HCT116 (cell line): Measurements from ENCODE around the gene KSR2.

Source experiments
- CEBPB ChIP-seq: IDR thresholded peaks from 2 replicates; pipeline ENCODE4 v1.6.1; 2012; ENCODE audit warnings: low read depth
- CTCF ChIP-seq, 3 experiments: fragments of 200-600 bp in 1 of 3; sonication (generic) in 1 of 3; IDR thresholded peaks in 2 of 3; conservative IDR thresholded peaks in 1 of 3; 2 replicates each; pipeline ENCODE4 v1.5.1; 2012 to 2017; ENCODE audit warnings: low read depth in 2 of 3, low read length in 2 of 3, antibody characterized with exemption in 1 of 3, borderline replicate concordance in 1 of 3, control low read depth in 1 of 3, mild to moderate bottlenecking in 1 of 3, mixed read lengths in 1 of 3, mixed run types in 1 of 3, moderate library complexity in 1 of 3; ENCODE audit not compliant: insufficient read depth in 1 of 3
- EGR1 ChIP-seq: IDR thresholded peaks from 2 replicates; pipeline ENCODE4 v1.6.1; 2012; ENCODE audit warnings: low read depth
- EZH2 ChIP-seq: fragments of 200-600 bp; sonication (generic); IDR thresholded peaks from 2 replicates; pipeline ENCODE4 v1.6.1; 2017; ENCODE audit warnings: antibody characterized with exemption, mixed run types
- ZFX ChIP-seq: fragments of 450-650 bp; IDR thresholded peaks from 2 replicates; pipeline ENCODE4 v1.6.1; 2017

- TF ChIP-seq EGR1 = no peak
- TF ChIP-seq CTCF (IDR thresholded peaks at IDR 0.05 in 2 of 3, conservative IDR thresholded peaks at IDR 0.05 in 1 of 3; ENCODE audit: borderline replicate concordance in 1 of 3, insufficient read depth in 1 of 3, low read depth in 2 of 3, low read length in 2 of 3) = no peak
- no peak for TF ChIP-seq EZH2
- no peak for TF ChIP-seq ZFX
- TF ChIP-seq CEBPB = no peak
These were observed 388.6 kb downstream of the KSR2 start for GRCh38 chr12:117580015-117580717.
